Thyroid gland (tissue), 4 donors: ENCODE measurements around the gene CCNC.

ENCODE experiments used
- POLR2A ChIP-seq, 2 donors: fragments of 450-650 bp; IDR thresholded peaks; one replicate each; pipeline ENCODE4 v1.6.1; 2017; ENCODE audit warnings: antibody characterized with exemption in 2 of 2, mild to moderate bottlenecking in 2 of 2, moderate library complexity in 1 of 2
- TF ChIP-seq, protein P1 (sequence below), 6 experiments: fragments of 200-600 bp in 3 of 6; fragments of 450-650 bp in 3 of 6; sonication (generic) in 3 of 6; IDR thresholded peaks; one replicate each; pipeline ENCODE4 v1.5.1; 2016 to 2019; ENCODE audit warnings: antibody characterized with exemption in 6 of 6, mild to moderate bottlenecking in 2 of 6, inconsistent platforms in 1 of 6, moderate library complexity in 1 of 6

DNA sequence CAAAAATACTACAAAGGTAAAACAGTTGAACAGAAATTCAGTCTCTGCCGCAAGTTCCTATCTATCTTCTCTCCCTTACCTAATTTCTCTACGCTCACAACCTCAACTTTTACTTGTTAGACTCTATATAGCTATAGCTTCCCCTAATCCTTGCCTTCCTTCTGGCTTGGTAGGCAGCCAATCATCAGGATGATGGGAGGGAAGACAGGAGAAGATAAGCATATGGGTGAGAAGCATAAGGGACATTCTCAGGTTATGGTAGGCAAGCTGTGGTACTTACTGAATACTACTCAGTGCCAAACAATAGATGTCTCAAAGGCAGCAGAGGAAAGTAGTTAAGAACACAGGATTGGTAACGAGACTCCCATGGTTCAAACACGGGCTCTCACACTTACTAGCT, 7.8 kb downstream of the CCNC start:
- TF ChIP-seq, protein P1, sequence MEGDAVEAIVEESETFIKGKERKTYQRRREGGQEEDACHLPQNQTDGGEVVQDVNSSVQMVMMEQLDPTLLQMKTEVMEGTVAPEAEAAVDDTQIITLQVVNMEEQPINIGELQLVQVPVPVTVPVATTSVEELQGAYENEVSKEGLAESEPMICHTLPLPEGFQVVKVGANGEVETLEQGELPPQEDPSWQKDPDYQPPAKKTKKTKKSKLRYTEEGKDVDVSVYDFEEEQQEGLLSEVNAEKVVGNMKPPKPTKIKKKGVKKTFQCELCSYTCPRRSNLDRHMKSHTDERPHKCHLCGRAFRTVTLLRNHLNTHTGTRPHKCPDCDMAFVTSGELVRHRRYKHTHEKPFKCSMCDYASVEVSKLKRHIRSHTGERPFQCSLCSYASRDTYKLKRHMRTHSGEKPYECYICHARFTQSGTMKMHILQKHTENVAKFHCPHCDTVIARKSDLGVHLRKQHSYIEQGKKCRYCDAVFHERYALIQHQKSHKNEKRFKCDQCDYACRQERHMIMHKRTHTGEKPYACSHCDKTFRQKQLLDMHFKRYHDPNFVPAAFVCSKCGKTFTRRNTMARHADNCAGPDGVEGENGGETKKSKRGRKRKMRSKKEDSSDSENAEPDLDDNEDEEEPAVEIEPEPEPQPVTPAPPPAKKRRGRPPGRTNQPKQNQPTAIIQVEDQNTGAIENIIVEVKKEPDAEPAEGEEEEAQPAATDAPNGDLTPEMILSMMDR (IDR thresholded peaks at IDR 0.05) = no peak
- TF ChIP-seq POLR2A (IDR thresholded peaks at IDR 0.05) = no peak
